ENCODE results near the gene LEO1. TPM values are rescaled to one million over a fixed set of nuclear protein-coding genes. Genes with fewer than 3 reads are reported as not detected.

Gene LEO1
- total RNA-seq, 4 donors from 2014 or later = 7.9 to 14.1 (median 10.5) TPM

DNA sequence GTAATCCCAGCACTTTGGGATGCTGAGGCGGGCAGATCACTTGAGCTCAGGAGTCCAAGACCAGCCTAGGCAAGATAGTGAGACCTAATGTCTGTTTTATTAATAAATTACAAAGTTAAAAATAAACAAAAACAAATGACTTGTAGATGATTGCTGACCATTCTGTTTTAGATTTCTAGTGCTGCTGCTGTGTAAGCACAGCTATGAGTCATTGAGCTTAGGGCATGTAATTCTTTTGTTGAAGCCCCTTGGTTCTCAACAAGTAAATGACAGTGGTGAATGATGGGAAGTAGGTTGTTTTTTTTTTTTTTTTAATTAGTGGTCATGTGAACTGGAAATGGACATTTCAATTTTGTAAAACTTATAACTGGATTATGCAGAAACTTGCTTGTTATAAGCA lies 63.3 kb downstream of the LEO1 start:
- Histone ChIP-seq H3K4me1 (peaks cover 0 to 3% (median 0%) of the 10 kb centered on the region in 4 donors), H3K4me3 (no peak overlapping the region), H3K27me3 (no peaks in the 10 kb centered on the region), H3K9me3 (no peaks in the 10 kb centered on the region), H3K27ac (replicated peaks in 1 of 4) (no peak overlapping the region), H3K36me3 (peaks cover 7 to 90% (median 60%) of the 10 kb centered on the region in 4 donors)
- WGBS = 100% methylated on average over 1 of the region's 1 CpG
- TF ChIP-seq EP300 (IDR thresholded peaks at IDR 0.05) = no peak
- TF ChIP-seq CTCF (IDR thresholded peaks at IDR 0.05) = no peak
- TF ChIP-seq POLR2A (IDR thresholded peaks at IDR 0.05; ENCODE audit: low read depth) = no peak
- no peak for TF ChIP-seq POLR2AphosphoS5 (IDR thresholded peaks at IDR 0.05)
- intact Hi-C loops (cut with DNase I) = no loop called here
- DNase-seq (ENCODE audit: extremely low spot score) = no peak

DNA sequence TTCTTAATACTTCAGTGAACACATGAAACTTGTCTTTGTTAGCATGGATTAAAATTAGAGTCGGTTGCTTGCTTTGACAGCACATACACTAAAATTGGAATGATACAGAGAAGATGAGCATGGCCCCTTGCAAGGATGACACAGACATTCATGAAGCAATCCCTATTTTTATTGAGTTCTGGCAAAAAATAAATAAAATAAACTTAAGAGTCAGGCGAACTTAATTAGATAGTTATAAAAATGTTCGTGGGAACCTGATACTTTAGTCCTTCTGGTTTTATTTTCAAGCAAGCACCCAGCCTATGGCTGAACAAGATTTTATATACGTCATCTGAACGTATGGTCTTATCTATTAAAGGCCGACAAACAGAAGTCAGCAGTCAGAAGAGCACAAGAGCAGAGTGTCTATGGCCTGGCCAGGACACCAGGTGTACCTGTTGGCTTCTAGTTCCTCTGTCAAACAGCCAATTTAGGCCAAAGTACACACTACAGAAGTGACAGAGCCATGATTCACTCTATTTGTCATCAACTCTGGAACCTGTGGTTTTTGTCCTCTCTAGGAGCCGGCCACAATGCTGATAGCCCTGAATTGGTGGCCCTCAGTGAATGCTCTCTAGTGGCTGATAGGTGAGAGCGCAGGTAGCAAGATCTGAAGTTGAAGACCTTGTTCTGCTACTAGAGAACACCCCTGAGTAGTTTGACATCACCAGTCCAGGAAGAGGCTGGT lies 64.3 kb downstream of the LEO1 start:
- TF ChIP-seq POLR2A (IDR thresholded peaks at IDR 0.05; ENCODE audit: low read depth) (no peak), CTCF (IDR thresholded peaks at IDR 0.05) (no peak), POLR2AphosphoS5 (IDR thresholded peaks at IDR 0.05) (no peak), EP300 (IDR thresholded peaks at IDR 0.05) (no peak)
- no peaks in the 10 kb centered on the region for H3K27me3 ChIP-seq
- DNase-seq (ENCODE audit: extremely low spot score) = no peak
- H3K9me3 ChIP-seq = no peaks in the 10 kb centered on the region
- H3K36me3 ChIP-seq = peaks cover 10 to 92% (median 62%) of the 10 kb centered on the region in 4 donors
- H3K27ac ChIP-seq (replicated peaks in 1 of 4) = no peak overlapping the region
- H3K4me1 ChIP-seq = peaks cover 0 to 3% (median 0%) of the 10 kb centered on the region in 4 donors
- WGBS = 74% methylated on average over 7 of the region's 8 CpGs
- no peak overlapping the region for H3K4me3 ChIP-seq
- intact Hi-C loops (cut with DNase I) = no loop called here

DNA sequence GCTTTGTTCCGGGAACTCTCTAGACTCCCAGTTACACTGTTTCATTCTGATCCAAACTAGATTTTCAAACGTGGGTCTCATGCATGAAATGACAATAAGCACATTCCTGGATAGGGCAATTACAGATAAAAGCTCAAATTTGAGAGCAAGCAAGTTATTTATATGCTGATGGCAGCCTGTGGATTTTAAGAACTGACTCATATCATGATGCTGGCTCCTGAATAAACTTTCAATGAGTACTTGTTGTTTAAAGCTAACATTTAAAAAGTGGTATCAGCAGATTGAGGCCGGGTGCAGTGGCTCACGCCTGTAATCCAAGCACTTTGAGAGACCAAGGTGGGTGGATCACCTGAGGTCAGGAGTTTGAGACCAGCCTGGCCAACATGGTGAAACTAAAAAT lies 66.6 kb downstream of the LEO1 start:
- intact Hi-C loops (cut with DNase I) = no loop called here

GRCh38 chr15:51904421-51904820 lies 67.2 kb downstream of the LEO1 start:
- Histone ChIP-seq H3K27me3 (no peaks in the 10 kb centered on the region), H3K4me1 (peaks cover 0 to 3% (median 0%) of the 10 kb centered on the region in 4 donors), H3K4me3 (no peak overlapping the region), H3K27ac (replicated peaks in 1 of 4) (no peak overlapping the region), H3K36me3 (peaks cover 23 to 91% (median 65%) of the 10 kb centered on the region in 4 donors), H3K9me3 (no peaks in the 10 kb centered on the region)
- no peak for DNase-seq (ENCODE audit: extremely low spot score)
- TF ChIP-seq CTCF (IDR thresholded peaks at IDR 0.05) (no peak), POLR2AphosphoS5 (IDR thresholded peaks at IDR 0.05) (no peak), EP300 (IDR thresholded peaks at IDR 0.05) (no peak), POLR2A (IDR thresholded peaks at IDR 0.05; ENCODE audit: low read depth) (no peak)
- WGBS = 70% methylated on average over 3 of the region's 3 CpGs
- intact Hi-C loops (cut with DNase I) = no loop called here

More for the DNA sequence above, 66.6 kb downstream of the LEO1 start:
- H3K27ac ChIP-seq (replicated peaks in 1 of 4) = no peak overlapping the region
- no peak overlapping the region for H3K4me3 ChIP-seq
- DNase-seq (ENCODE audit: extremely low spot score) = no peak
- no peaks in the 10 kb centered on the region for H3K27me3 ChIP-seq
- TF ChIP-seq EP300 (IDR thresholded peaks at IDR 0.05) = no peak
- TF ChIP-seq POLR2A (IDR thresholded peaks at IDR 0.05; ENCODE audit: low read depth) = no peak
- TF ChIP-seq POLR2AphosphoS5 (IDR thresholded peaks at IDR 0.05) = no peak
- TF ChIP-seq CTCF (IDR thresholded peaks at IDR 0.05) = no peak
- H3K9me3 ChIP-seq = no peaks in the 10 kb centered on the region
- 80% methylated on average over 4 of the region's 4 CpGs for WGBS
- H3K36me3 ChIP-seq = peaks cover 19 to 91% (median 68%) of the 10 kb centered on the region in 4 donors
- H3K4me1 ChIP-seq = peaks cover 0 to 3% (median 0%) of the 10 kb centered on the region in 4 donors
